Measurements from ENCODE around the gene IL1RAPL1.

Gene IL1RAPL1

GRCh38 chrX:29138003-29138402 lies 550.8 kb downstream of the IL1RAPL1 start:
- no peaks in the 10 kb centered on the region for H3K27me3 ChIP-seq
- H3K4me2 ChIP-seq = no peak overlapping the region
- H4K20me1 ChIP-seq = no peaks in the 10 kb centered on the region
- H3K27ac ChIP-seq = no peak overlapping the region
- H3K4me3 ChIP-seq = no peak overlapping the region
- no peak overlapping the region for H3K9ac ChIP-seq
- H3K4me1 ChIP-seq = peaks cover 0 to 6% (median 0%) of the 10 kb centered on the region in 10 experiments; a peak in 4 of 20 replicates
- H3K9me3 ChIP-seq (replicated peaks in 1 of 11) = no peaks in the 10 kb centered on the region
- no peaks in the 10 kb centered on the region for H3K36me3 ChIP-seq
- TF ChIP-seq Cebpa-rat (IDR thresholded peaks at IDR 0.05) = no peak

GRCh38 chrX:29143356-29143755 lies 556.1 kb downstream of the IL1RAPL1 start:
- Histone ChIP-seq H4K20me1 (no peaks in the 10 kb centered on the region), H3K27me3 (no peaks in the 10 kb centered on the region), H3K9me3 (replicated peaks in 1 of 11) (no peaks in the 10 kb centered on the region), H3K36me3 (no peaks in the 10 kb centered on the region), H3K4me1 (no peaks in the 10 kb centered on the region), H3K4me3 (no peak overlapping the region), H3K4me2 (no peak overlapping the region), H3K9ac (no peak overlapping the region), H3K27ac (no peak overlapping the region)
- TF ChIP-seq Cebpa-rat (IDR thresholded peaks at IDR 0.05) = no peak

- no peak overlapping the region for H3K4me3 ChIP-seq
- no peaks in the 10 kb centered on the region for H3K27me3 ChIP-seq
- TF ChIP-seq Cebpa-rat (IDR thresholded peaks at IDR 0.05) = no peak
- H3K9me3 ChIP-seq (replicated peaks in 1 of 11) = no peaks in the 10 kb centered on the region
- no peaks in the 10 kb centered on the region for H3K4me1 ChIP-seq
- no peak overlapping the region for H3K27ac ChIP-seq
- no peaks in the 10 kb centered on the region for H4K20me1 ChIP-seq
- H3K36me3 ChIP-seq = no peaks in the 10 kb centered on the region
- H3K9ac ChIP-seq = no peak overlapping the region
- H3K4me2 ChIP-seq = no peak overlapping the region
These were observed 556.5 kb downstream of the IL1RAPL1 start for GRCh38 chrX:29143756-29144155.

- H3K4me3 ChIP-seq = no peak overlapping the region
- H3K36me3 ChIP-seq = no peaks in the 10 kb centered on the region
- H3K9me3 ChIP-seq (replicated peaks in 1 of 11) = no peaks in the 10 kb centered on the region
- no peaks in the 10 kb centered on the region for H3K4me1 ChIP-seq
- no peaks in the 10 kb centered on the region for H4K20me1 ChIP-seq
- H3K27me3 ChIP-seq = no peaks in the 10 kb centered on the region
- TF ChIP-seq Cebpa-rat (IDR thresholded peaks at IDR 0.05) = no peak
- H3K9ac ChIP-seq = no peak overlapping the region
- no peak overlapping the region for H3K27ac ChIP-seq
- no peak overlapping the region for H3K4me2 ChIP-seq
These were observed 558.1 kb downstream of the IL1RAPL1 start for GRCh38 chrX:29145316-29145715.

GRCh38 chrX:29148511-29148910 lies 561.3 kb downstream of the IL1RAPL1 start:
- Histone ChIP-seq H3K36me3 (no peaks in the 10 kb centered on the region), H3K27ac (no peak overlapping the region), H3K9me3 (replicated peaks in 1 of 11) (peaks cover 5 to 12% (median 8%) of the 10 kb centered on the region in 11 experiments; a peak in 14 of 22 replicates), H3K4me3 (no peak overlapping the region), H3K9ac (no peak overlapping the region), H3K4me2 (no peak overlapping the region), H3K27me3 (no peaks in the 10 kb centered on the region), H3K4me1 (no peaks in the 10 kb centered on the region), H4K20me1 (no peaks in the 10 kb centered on the region)
- no peak for TF ChIP-seq Cebpa-rat (IDR thresholded peaks at IDR 0.05)

- Histone ChIP-seq H3K9ac (no peak overlapping the region), H3K4me1 (no peaks in the 10 kb centered on the region), H3K27me3 (no peaks in the 10 kb centered on the region), H3K4me3 (no peak overlapping the region), H3K4me2 (no peak overlapping the region), H3K36me3 (no peaks in the 10 kb centered on the region), H3K27ac (no peak overlapping the region), H4K20me1 (no peaks in the 10 kb centered on the region), H3K9me3 (replicated peaks in 1 of 11) (peaks cover 5 to 12% (median 8%) of the 10 kb centered on the region in 11 experiments; a peak in 14 of 22 replicates)
- TF ChIP-seq Cebpa-rat (IDR thresholded peaks at IDR 0.05) = no peak
These were observed 568.0 kb downstream of the IL1RAPL1 start for GRCh38 chrX:29155286-29155685.

GRCh38 chrX:29172880-29173279 lies 585.6 kb downstream of the IL1RAPL1 start:
- Histone ChIP-seq H3K27ac (no peak overlapping the region), H3K36me3 (no peaks in the 10 kb centered on the region), H3K9me3 (replicated peaks in 1 of 11) (no peaks in the 10 kb centered on the region), H3K4me1 (peaks cover 0 to 5% (median 0%) of the 10 kb centered on the region in 10 experiments; a peak in 2 of 20 replicates), H4K20me1 (no peaks in the 10 kb centered on the region), H3K27me3 (no peaks in the 10 kb centered on the region), H3K4me3 (no peak overlapping the region), H3K9ac (no peak overlapping the region), H3K4me2 (no peak overlapping the region)
- no peak for TF ChIP-seq Cebpa-rat (IDR thresholded peaks at IDR 0.05)

GRCh38 chrX:29187264-29187663 lies 600.0 kb downstream of the IL1RAPL1 start:
- H3K4me1 ChIP-seq = no peaks in the 10 kb centered on the region
- no peak for TF ChIP-seq Cebpa-rat (IDR thresholded peaks at IDR 0.05)
- no peak overlapping the region for H3K4me2 ChIP-seq
- H3K36me3 ChIP-seq = no peaks in the 10 kb centered on the region
- H3K4me3 ChIP-seq = no peak overlapping the region
- no peaks in the 10 kb centered on the region for H3K27me3 ChIP-seq
- no peaks in the 10 kb centered on the region for H3K9me3 ChIP-seq (replicated peaks in 1 of 11)
- no peaks in the 10 kb centered on the region for H4K20me1 ChIP-seq
- no peak overlapping the region for H3K27ac ChIP-seq
- H3K9ac ChIP-seq = no peak overlapping the region

- H3K9ac ChIP-seq = no peak overlapping the region
- no peak overlapping the region for H3K4me2 ChIP-seq
- no peaks in the 10 kb centered on the region for H3K4me1 ChIP-seq
- no peak overlapping the region for H3K4me3 ChIP-seq
- H4K20me1 ChIP-seq = no peaks in the 10 kb centered on the region
- H3K36me3 ChIP-seq = no peaks in the 10 kb centered on the region
- TF ChIP-seq Cebpa-rat (IDR thresholded peaks at IDR 0.05) = no peak
- H3K27ac ChIP-seq = no peak overlapping the region
- H3K9me3 ChIP-seq (replicated peaks in 1 of 11) = no peaks in the 10 kb centered on the region
- H3K27me3 ChIP-seq = no peaks in the 10 kb centered on the region
These were observed 609.3 kb downstream of the IL1RAPL1 start for GRCh38 chrX:29196501-29196900.

GRCh38 chrX:29215251-29215650 lies 628.0 kb downstream of the IL1RAPL1 start:
- H3K36me3 ChIP-seq = no peaks in the 10 kb centered on the region
- no peak overlapping the region for H3K9ac ChIP-seq
- no peak overlapping the region for H3K4me3 ChIP-seq
- no peaks in the 10 kb centered on the region for H3K27me3 ChIP-seq
- H3K4me2 ChIP-seq = no peak overlapping the region
- no peaks in the 10 kb centered on the region for H3K9me3 ChIP-seq (replicated peaks in 1 of 11)
- no peak for TF ChIP-seq Cebpa-rat (IDR thresholded peaks at IDR 0.05)
- no peaks in the 10 kb centered on the region for H4K20me1 ChIP-seq
- no peaks in the 10 kb centered on the region for H3K4me1 ChIP-seq
- H3K27ac ChIP-seq = no peak overlapping the region
